HepG2 (cell line): ENCODE data around the gene RNF149. TPM values are rescaled to one million over a fixed set of nuclear protein-coding genes. Genes with fewer than 3 reads are reported as not detected.

Source experiments
- ATAC-seq: fragments of 200-7000 bp; cut with Tn5 transposase; 3 replicates; pipeline ENCODE4 v1.9.1; 2020; ENCODE audit warnings: mild to moderate bottlenecking, moderate library complexity
- BruUV-seq: library from RNA; stranded (reverse); fragments of 400-500 nt; replicated peaks from 2 replicates; lab custom pipeline; 2021; lab: Mats Ljungman, UMichigan
- CTCF ChIA-PET: fragments of 300-600 bp; formaldehyde crosslinking; extraction: SDS; loops from one replicate; lab custom pipeline; 2021; ENCODE audit warnings: low total read pairs, inconsistent platforms, low intra/inter-chr PET ratio; lab: Yijun Ruan, JAX
- POLR2A ChIA-PET: fragments of 350-600 bp; sonication (Branson Sonifier 250); formaldehyde crosslinking; loops from one replicate; lab custom pipeline; 2020; ENCODE audit warnings: antibody characterized with exemption, inconsistent platforms; lab: Yijun Ruan, JAX
- DNase-seq: peaks from one replicate; pipeline ENCODE4 v3.0.0-alpha.2; 2015; ENCODE audit warnings: low spot score
- FAIRE-seq: peaks from 3 replicates; lab custom pipeline; 2011; peaks lifted over from hg19 to GRCh38; lab: Jason Lieb, UNC
- H2AFZ ChIP-seq: one replicate; pipeline ENCODE4 v1.6.1; 2011; ENCODE audit warnings: low read length, inconsistent platforms
- H3K27ac ChIP-seq: fragments of 300-600 bp; 3 replicates; pipeline ENCODE4 v1.8.0; 2011; ENCODE audit warnings: mixed run types, mild to moderate bottlenecking, mixed read lengths, low read length, inconsistent platforms; ENCODE audit not compliant: insufficient read depth; ENCODE audit errors: extremely low read length
- H3K27me3 ChIP-seq, 2 experiments: fragments of 200-600 bp in 1 of 2; 2 replicates in 1 of 2; 3 replicates in 1 of 2; pipeline versions ENCODE4 v1.6.0 to v1.8.0; 2011; ENCODE audit warnings: low read length in 2 of 2, mild to moderate bottlenecking in 2 of 2, moderate library complexity in 2 of 2, inconsistent platforms in 1 of 2; ENCODE audit not compliant: insufficient read depth in 2 of 2, control insufficient read depth in 1 of 2
- H3K36me3 ChIP-seq, 2 experiments: fragments of 200-600 bp in 1 of 2; replicated peaks in 1 of 2; 2 replicates in 1 of 2; 3 replicates in 1 of 2; pipeline versions ENCODE4 v1.5.1 to v1.8.0; 2011; ENCODE audit warnings: low read length in 2 of 2, inconsistent platforms in 1 of 2; ENCODE audit not compliant: insufficient read depth in 2 of 2, control insufficient read depth in 1 of 2
- H3K4me1 ChIP-seq: 2 replicates; pipeline ENCODE4 v1.5.1; 2012; ENCODE audit warnings: low read length, inconsistent platforms; ENCODE audit not compliant: insufficient read depth
- H3K4me2 ChIP-seq: 2 replicates; pipeline ENCODE4 v1.6.0; 2011; ENCODE audit warnings: low read depth, low read length, inconsistent platforms
- H3K4me3 ChIP-seq, 3 experiments: fragments of 200-600 bp in 1 of 3; sonication (generic), shearing (Covaris generic) in 1 of 3; replicated peaks in 1 of 3; 2 replicates each; pipeline ENCODE4 v1.5.1; 2011 to 2016; ENCODE audit warnings: low read length in 3 of 3, inconsistent platforms in 2 of 3, low read depth in 2 of 3, mild to moderate bottlenecking in 2 of 3, control low read depth in 1 of 3, mixed read lengths in 1 of 3; ENCODE audit not compliant: insufficient read depth in 1 of 3
- H3K79me2 ChIP-seq: one replicate; pipeline ENCODE4 v1.6.1; 2011; ENCODE audit warnings: low read length, inconsistent platforms; ENCODE audit not compliant: insufficient read depth
- H3K9ac ChIP-seq: 2 replicates; pipeline ENCODE4 v1.6.0; 2011; ENCODE audit warnings: mild to moderate bottlenecking, low read depth, low read length, inconsistent platforms; ENCODE audit not compliant: insufficient read depth
- H3K9me3 ChIP-seq: 2 replicates; pipeline ENCODE4 v1.5.1; 2012; ENCODE audit warnings: mild to moderate bottlenecking, low read length
- H4K20me1 ChIP-seq: 2 replicates; pipeline ENCODE4 v1.6.0; 2011; ENCODE audit warnings: inconsistent platforms, mild to moderate bottlenecking, low read length, moderate library complexity; ENCODE audit not compliant: insufficient read depth
- FOSL2 ChIP-seq: sonication (generic); formaldehyde crosslinking; IDR thresholded peaks from 2 replicates; pipeline ENCODE4 v1.4.0; 2020; ENCODE audit warnings: missing genetic modification reagents
- NR3C1 ChIP-seq: sonication (generic); formaldehyde crosslinking; IDR thresholded peaks from 2 replicates; pipeline ENCODE4 v1.4.0; 2020; ENCODE audit warnings: missing genetic modification reagents
- PRDM15 ChIP-seq: sonication (generic); formaldehyde crosslinking; IDR thresholded peaks from 2 replicates; pipeline ENCODE4 v1.4.0; 2020; ENCODE audit warnings: missing genetic modification reagents
- SNAPC4 ChIP-seq: sonication (generic); formaldehyde crosslinking; IDR thresholded peaks from 2 replicates; pipeline ENCODE4 v1.4.0; 2020; ENCODE audit warnings: mild to moderate bottlenecking, missing genetic modification reagents
- ZFY ChIP-seq: sonication (generic); formaldehyde crosslinking; IDR thresholded peaks from 2 replicates; pipeline ENCODE4 v1.4.0; 2020; ENCODE audit warnings: missing genetic modification reagents
- ZMYM3 ChIP-seq: sonication (generic); formaldehyde crosslinking; IDR thresholded peaks from 2 replicates; pipeline ENCODE4 v1.5.1; 2020; ENCODE audit warnings: mild to moderate bottlenecking, missing genetic modification reagents
- ZNF280D ChIP-seq: sonication (generic); formaldehyde crosslinking; IDR thresholded peaks from 2 replicates; pipeline ENCODE4 v1.5.1; 2020; ENCODE audit warnings: mild to moderate bottlenecking, missing genetic modification reagents
- ZNF354B ChIP-seq: sonication (generic); formaldehyde crosslinking; IDR thresholded peaks from 2 replicates; pipeline ENCODE4 v1.8.0; 2022; ENCODE audit warnings: mild to moderate bottlenecking, missing genetic modification reagents
- ZNF567 ChIP-seq: sonication (generic); formaldehyde crosslinking; IDR thresholded peaks from 2 replicates; pipeline ENCODE4 v1.8.1; 2023; ENCODE audit warnings: mild to moderate bottlenecking, missing genetic modification reagents, borderline replicate concordance
- ZNF589 ChIP-seq: sonication (generic); formaldehyde crosslinking; conservative IDR thresholded peaks from 2 replicates; pipeline ENCODE4 v1.8.0; 2022; ENCODE audit warnings: mild to moderate bottlenecking, moderate library complexity, missing genetic modification reagents
- WGBS: methylation state at CpG from one replicate; pipeline ENCODE4 v1.1.6; 2017; ENCODE audit warnings: low lambda C conversion rate; 5-methylcytosine and 5-hydroxymethylcytosine counted together
- in situ Hi-C: cut with HindIII; loops from 2 replicates; pipeline ENCODE4 v1.10.0; 2017; ENCODE audit warnings: low pct_unique_long_range_greater_than_20kb; ENCODE audit not compliant: extremely low pct_ligation_motif_present
- intact Hi-C: fragments of 100-400 bp; cut with micrococcal nuclease; formaldehyde crosslinking; loops from one replicate; pipeline ENCODE4 v1.10.0; 2022; ENCODE audit not compliant: unreplicated experiment
- polyA plus RNA-seq, 8 experiments: library from polyadenylated mRNA; depleted of rRNA in 3 of 8; stranded (reverse) in 7 of 8; unstranded in 1 of 8; fragments of >200 nt; fragmentation: Illumina TruSeq in 4 of 8; extraction: Trizol in 4 of 8; gene quantifications; 2 replicates each; pipeline versions ENCODE4 v1.2.1 to v1.2.3, GENCODE V29; 2011 to 2016; ENCODE audit warnings: low read depth in 4 of 8, missing spikeins in 1 of 8, mixed read lengths in 1 of 8; ENCODE audit not compliant: insufficient read depth in 1 of 8
- total RNA-seq, 5 experiments: library from RNA; depleted of rRNA; stranded (reverse); fragments of >200 nt; fragmentation: Illumina TruSeq; extraction: Trizol; gene quantifications; 2 replicates each; pipeline ENCODE4 v1.2.3, GENCODE V29; 2016; ENCODE audit warnings: low read depth in 1 of 5

The RNF149 gene
- total and polyA plus RNA-seq, 2 of the 13 experiments (the other 11 are each of a cell fraction or from before 2014, with no cell fraction given), result 87.6 to 109 TPM

- no peak for TF ChIP-seq ZNF589
These were observed 74.1 kb downstream of the RNF149 start (continued) for GRCh38 chr2:101234169-101234938.

- ATAC-seq (no peak), DNase-seq (no peak), FAIRE-seq (no peak)
- Histone ChIP-seq H3K4me1 (peaks cover 63% of the 10 kb centered on the region), H3K27ac (no peak overlapping the region), H2AFZ (no peak overlapping the region), H4K20me1 (no peaks in the 10 kb centered on the region), H3K9me3 (peaks cover 27% of the 10 kb centered on the region), H3K9ac (no peak overlapping the region), H3K79me2 (no peaks in the 10 kb centered on the region), H3K36me3 (no peaks in the 10 kb centered on the region), H3K4me2 (no peak overlapping the region), H3K4me3 (no peak overlapping the region), H3K27me3 (no peaks in the 10 kb centered on the region)
- intact Hi-C loops, result no loop called here
- WGBS, result 93% methylated on average over 6 of the region's 6 CpGs
- POLR2A ChIA-PET, result interaction anchor here (0.8 to 1.6 kb wide), 4 partner anchors 20 to 82 kb away, joined by 3 to 5 read pairs (median 4); partner anchors contain the start of genes CNOT11, RNF149 and TBC1D8
- CTCF ChIA-PET, result no interaction called here
- BruUV-seq, result no TSS peak
- in situ Hi-C loops, result no loop called here
- TF ChIP-seq ZMYM3 (CRISPR knock-in tag) (no peak), ZFY (no peak), ZNF280D (CRISPR knock-in tag) (no peak), SNAPC4 (CRISPR knock-in tag) (no peak), FOSL2 (CRISPR knock-in tag) (no peak), PRDM15 (CRISPR knock-in tag) (no peak), ZNF567 (no peak), ZNF354B (CRISPR knock-in tag) (no peak), NR3C1 (CRISPR knock-in tag) (no peak)
These were observed 75.7 kb downstream of the RNF149 start for GRCh38 chr2:101232770-101233169.
